Mesothelial cell of epicardium (in vitro differentiated cells): ENCODE data around the gene MINDY4B. TPM values are rescaled to one million over a fixed set of nuclear protein-coding genes. Genes with fewer than 3 reads are reported as not detected.

ENCODE experiments used
- DNase-seq, 2 experiments: peaks; one replicate each; pipeline ENCODE4 v3.0.0; 2021; ENCODE audit warnings: low spot score in 2 of 2; ENCODE audit not compliant: unreplicated experiment in 2 of 2
- H3K27ac Mint-ChIP-seq: 2 replicates; pipeline ENCODE4 v1.8.0; 2021; ENCODE audit warnings: mixed read lengths
- H3K27me3 Mint-ChIP-seq: 2 replicates; pipeline ENCODE4 v1.8.0; 2021; ENCODE audit warnings: low read depth, mixed read lengths
- H3K36me3 Mint-ChIP-seq: 2 replicates; pipeline ENCODE4 v1.8.0; 2021; ENCODE audit warnings: mixed read lengths
- H3K4me1 Mint-ChIP-seq: 2 replicates; pipeline ENCODE4 v1.8.0; 2021; ENCODE audit warnings: mixed read lengths
- H3K4me3 Mint-ChIP-seq: 2 replicates; pipeline ENCODE4 v1.8.0; 2021; ENCODE audit warnings: mild to moderate bottlenecking, moderate library complexity, mixed read lengths
- H3K9me3 Mint-ChIP-seq: 2 replicates; pipeline ENCODE4 v1.8.0; 2021; ENCODE audit warnings: mixed read lengths
- total RNA-seq: library from RNA; stranded (reverse); gene quantifications from 3 replicates; pipeline ENCODE4 v1.2.1, GENCODE V29; 2021
- TF ChIP-seq, protein P1 (sequence below): fragments of 200-600 bp; sonication (generic); IDR thresholded peaks from one replicate; pipeline ENCODE4 v1.5.0; 2021; ENCODE audit warnings: antibody characterized with exemption; ENCODE audit not compliant: unreplicated experiment

Gene MINDY4B
- total RNA-seq, 1 donor from 2014 or later: not detected

DNA sequence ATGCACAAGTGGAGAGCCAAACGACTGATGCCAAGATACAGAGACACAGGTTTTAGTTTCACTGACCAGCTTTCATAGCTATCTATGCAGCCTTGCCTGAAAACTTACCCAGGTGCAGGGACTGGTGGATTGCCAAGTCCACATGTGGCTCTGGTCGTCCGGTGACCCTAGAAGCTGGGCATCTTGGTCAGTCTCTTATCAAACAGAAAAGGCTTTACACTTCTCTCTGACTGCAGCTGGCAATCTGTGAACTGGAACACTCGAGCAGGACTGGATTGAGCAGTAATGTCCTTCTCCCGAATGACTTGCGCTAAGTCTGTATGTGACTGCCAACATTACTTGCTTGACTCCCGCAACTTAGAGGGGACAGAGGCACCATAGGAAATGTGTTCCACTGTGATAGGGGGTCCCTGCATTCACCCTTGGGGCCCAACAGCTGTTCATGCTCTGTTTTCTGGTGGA is 79.3 kb downstream of the MINDY4B start:
- Mint-ChIP-seq H3K36me3 (no peaks in the 10 kb centered on the region), H3K9me3 (no peaks in the 10 kb centered on the region), H3K4me3 (no peak overlapping the region), H3K27ac (no peak overlapping the region), H3K4me1 (peaks cover 8% of the 10 kb centered on the region), H3K27me3 (no peaks in the 10 kb centered on the region)
- TF ChIP-seq, protein P1, sequence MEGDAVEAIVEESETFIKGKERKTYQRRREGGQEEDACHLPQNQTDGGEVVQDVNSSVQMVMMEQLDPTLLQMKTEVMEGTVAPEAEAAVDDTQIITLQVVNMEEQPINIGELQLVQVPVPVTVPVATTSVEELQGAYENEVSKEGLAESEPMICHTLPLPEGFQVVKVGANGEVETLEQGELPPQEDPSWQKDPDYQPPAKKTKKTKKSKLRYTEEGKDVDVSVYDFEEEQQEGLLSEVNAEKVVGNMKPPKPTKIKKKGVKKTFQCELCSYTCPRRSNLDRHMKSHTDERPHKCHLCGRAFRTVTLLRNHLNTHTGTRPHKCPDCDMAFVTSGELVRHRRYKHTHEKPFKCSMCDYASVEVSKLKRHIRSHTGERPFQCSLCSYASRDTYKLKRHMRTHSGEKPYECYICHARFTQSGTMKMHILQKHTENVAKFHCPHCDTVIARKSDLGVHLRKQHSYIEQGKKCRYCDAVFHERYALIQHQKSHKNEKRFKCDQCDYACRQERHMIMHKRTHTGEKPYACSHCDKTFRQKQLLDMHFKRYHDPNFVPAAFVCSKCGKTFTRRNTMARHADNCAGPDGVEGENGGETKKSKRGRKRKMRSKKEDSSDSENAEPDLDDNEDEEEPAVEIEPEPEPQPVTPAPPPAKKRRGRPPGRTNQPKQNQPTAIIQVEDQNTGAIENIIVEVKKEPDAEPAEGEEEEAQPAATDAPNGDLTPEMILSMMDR: no peak
- no peak for DNase-seq

DNA sequence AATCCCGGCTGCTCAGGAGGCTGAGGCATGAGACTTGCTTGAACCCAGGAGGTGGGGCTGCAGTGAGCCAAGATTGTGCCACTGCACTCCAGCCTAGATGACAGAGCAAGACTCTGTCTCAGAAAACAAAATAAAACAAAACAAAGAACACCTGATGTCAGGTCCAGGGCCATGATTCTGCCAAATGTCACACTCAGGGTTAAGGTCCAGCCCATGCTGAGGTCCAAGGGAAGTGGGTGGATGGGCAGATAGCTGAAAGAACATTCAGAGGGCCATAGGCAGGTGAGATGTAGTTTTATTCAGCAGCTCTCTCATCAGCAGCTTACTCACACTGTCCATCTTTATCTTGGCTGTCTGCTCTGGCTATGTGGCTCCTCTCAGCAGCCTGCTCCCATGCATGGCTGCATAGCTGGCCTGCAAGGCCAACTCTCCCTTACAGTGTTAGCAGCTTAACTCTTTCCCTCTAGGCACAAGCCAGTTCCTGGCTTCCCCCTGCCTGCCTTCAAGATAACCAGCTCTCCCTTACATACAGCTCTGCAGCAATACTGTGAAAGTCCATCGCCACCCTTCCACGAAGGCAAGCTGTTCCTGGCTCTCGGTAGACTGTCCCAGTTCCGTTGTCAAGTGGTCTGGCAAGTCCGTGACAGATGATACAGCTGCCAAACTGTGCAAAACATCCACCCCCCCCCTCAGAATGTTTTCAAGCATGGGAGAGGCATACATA is 79.9 kb downstream of the MINDY4B start:
- TF ChIP-seq, protein P1: no peak
- H3K4me1 Mint-ChIP-seq: peaks cover 8% of the 10 kb centered on the region
- H3K9me3 Mint-ChIP-seq: no peaks in the 10 kb centered on the region
- DNase-seq: no peak
- H3K27ac Mint-ChIP-seq: no peak overlapping the region
- no peak overlapping the region for H3K4me3 Mint-ChIP-seq
- no peaks in the 10 kb centered on the region for H3K36me3 Mint-ChIP-seq
- H3K27me3 Mint-ChIP-seq: no peaks in the 10 kb centered on the region

- Mint-ChIP-seq H3K36me3 (no peaks in the 10 kb centered on the region), H3K27me3 (no peaks in the 10 kb centered on the region), H3K27ac (no peak overlapping the region), H3K9me3 (no peaks in the 10 kb centered on the region), H3K4me3 (no peak overlapping the region), H3K4me1 (no peaks in the 10 kb centered on the region)
- TF ChIP-seq, protein P1: no peak
- no peak for DNase-seq
Measured at GRCh38 chr3:150823277-150823676, 82.0 kb downstream of the MINDY4B start.

DNA sequence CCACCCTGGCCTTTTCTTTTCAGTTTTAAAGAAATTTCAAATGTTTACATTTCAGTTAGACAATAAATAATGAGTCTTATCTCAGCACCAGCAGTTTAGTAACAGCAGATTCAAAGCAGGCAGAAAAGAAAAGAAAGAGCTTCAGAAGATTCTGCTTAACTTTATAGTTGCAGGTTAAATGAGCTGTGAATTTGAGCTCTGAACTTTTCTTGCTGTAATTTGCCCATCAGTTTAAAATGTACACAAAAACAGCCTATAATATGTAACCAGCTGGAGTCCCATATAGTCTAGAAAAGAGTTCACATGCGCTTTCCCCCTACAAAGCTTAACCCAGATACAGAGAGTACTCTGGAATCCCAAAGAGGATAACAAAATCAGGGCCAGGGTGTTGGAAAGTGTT is 82.6 kb downstream of the MINDY4B start:
- TF ChIP-seq, protein P1: no peak
- H3K9me3 Mint-ChIP-seq: no peaks in the 10 kb centered on the region
- no peak for DNase-seq
- H3K27ac Mint-ChIP-seq: no peak overlapping the region
- H3K36me3 Mint-ChIP-seq: no peaks in the 10 kb centered on the region
- H3K4me1 Mint-ChIP-seq: no peaks in the 10 kb centered on the region
- no peak overlapping the region for H3K4me3 Mint-ChIP-seq
- no peaks in the 10 kb centered on the region for H3K27me3 Mint-ChIP-seq

Other genes with a start within 250 kb of the MINDY4B start
- gene ERICH6, start 201.5 kb downstream of the MINDY4B start, total RNA-seq: 0.24 to 0.68 TPM (median 0.65 TPM) in 3 replicates
- 9.5 to 12.6 TPM (median 10.5 TPM) in 3 replicates for gene SIAH2, start 142.3 kb downstream of the MINDY4B start, total RNA-seq
- gene CLRN1, start 67.3 kb upstream of the MINDY4B start, total RNA-seq: not detected in 3 replicates
- 13.5 to 16.9 TPM (median 13.8 TPM) in 3 replicates for gene MED12L, start 180.2 kb upstream of the MINDY4B start, total RNA-seq